Transverse colon (tissue), 4 donors: ENCODE results near the gene RBM22.

Experiments
- CTCF ChIP-seq, 5 experiments: fragments of 200-600 bp in 3 of 5; fragments of 450-650 bp in 2 of 5; sonication (generic) in 3 of 5; IDR thresholded peaks; 1 replicate in 2 of 5; 2 replicates in 3 of 5; pipeline ENCODE4 v1.5.1; 2016 to 2017; ENCODE audit warnings: antibody characterized with exemption in 5 of 5, inconsistent platforms in 3 of 5, mild to moderate bottlenecking in 2 of 5, moderate library complexity in 1 of 5
- EP300 ChIP-seq: sonication (generic); formaldehyde crosslinking; IDR thresholded peaks from one replicate; pipeline ENCODE4 v1.6.1; 2017; ENCODE audit warnings: antibody characterized with exemption, low read depth
- POLR2A ChIP-seq: fragments of 450-650 bp; IDR thresholded peaks from one replicate; pipeline ENCODE4 v1.6.1; 2016; ENCODE audit warnings: antibody characterized with exemption, mild to moderate bottlenecking, moderate library complexity
- POLR2AphosphoS5 ChIP-seq, 3 donors: sonication (generic); formaldehyde crosslinking; IDR thresholded peaks; one replicate each; pipeline ENCODE4 v1.6.1; 2016; ENCODE audit warnings: antibody characterized with exemption in 3 of 3

GRCh38 chr5:150645070-150645700 lies 55.7 kb downstream of the RBM22 start:
- no peak for TF ChIP-seq EP300
- no peak for TF ChIP-seq CTCF (IDR thresholded peaks at IDR 0.05)
- TF ChIP-seq POLR2AphosphoS5 (IDR thresholded peaks at IDR 0.05), result peak in 2 of 3 donors; percentile 6 to 27
- no peak for TF ChIP-seq POLR2A
